Fibroblast of skin of abdomen (primary cell): Measurements from ENCODE around the gene KLHL40.

Experiments used
- DNase-seq: peaks from one replicate; pipeline ENCODE4 v3.0.0-alpha.2; 2013

The KLHL40 gene

GRCh38 chr3:42656680-42657610, 28.4 kb upstream of the KLHL40 start:
- no peak for DNase-seq

GRCh38 chr3:42657675-42658074, 27.7 kb upstream of the KLHL40 start:
- DNase-seq, result no peak

- no peak for DNase-seq
These were observed 27.1 kb upstream of the KLHL40 start for GRCh38 chr3:42658091-42658770.

DNA sequence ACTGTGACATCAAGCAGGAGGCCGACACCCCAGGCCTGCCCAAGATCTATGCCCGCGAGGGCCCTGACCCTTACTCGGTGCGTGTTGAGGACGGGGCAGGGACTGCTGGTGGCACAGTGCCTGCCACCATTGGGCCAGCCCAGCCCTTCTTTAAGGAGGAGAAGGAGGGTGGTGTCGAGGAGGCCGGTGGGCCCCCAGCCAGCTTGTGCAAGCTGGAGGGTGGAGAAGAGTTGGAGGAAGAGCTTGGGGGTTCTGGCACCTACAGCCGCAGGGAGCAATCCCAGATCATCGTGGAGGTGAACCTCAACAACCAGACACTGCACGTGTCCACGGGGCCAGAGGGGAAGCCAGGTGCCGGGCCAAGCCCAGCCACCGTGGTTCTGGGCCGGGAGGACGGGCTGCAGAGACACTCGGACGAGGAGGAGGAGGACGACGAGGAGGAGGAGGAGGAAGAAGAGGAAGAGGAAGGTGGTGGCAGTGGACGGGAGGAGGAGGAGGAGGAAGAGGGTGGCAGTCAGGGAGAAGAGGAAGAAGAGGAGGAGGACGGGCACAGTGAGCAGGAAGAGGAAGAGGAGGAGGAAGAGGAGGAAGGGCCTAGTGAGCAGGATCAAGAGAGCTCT, 26.5 kb upstream of the KLHL40 start:
- DNase-seq, result no peak

GRCh38 chr3:42659451-42660130, 25.7 kb upstream of the KLHL40 start:
- DNase-seq, result no peak

DNA sequence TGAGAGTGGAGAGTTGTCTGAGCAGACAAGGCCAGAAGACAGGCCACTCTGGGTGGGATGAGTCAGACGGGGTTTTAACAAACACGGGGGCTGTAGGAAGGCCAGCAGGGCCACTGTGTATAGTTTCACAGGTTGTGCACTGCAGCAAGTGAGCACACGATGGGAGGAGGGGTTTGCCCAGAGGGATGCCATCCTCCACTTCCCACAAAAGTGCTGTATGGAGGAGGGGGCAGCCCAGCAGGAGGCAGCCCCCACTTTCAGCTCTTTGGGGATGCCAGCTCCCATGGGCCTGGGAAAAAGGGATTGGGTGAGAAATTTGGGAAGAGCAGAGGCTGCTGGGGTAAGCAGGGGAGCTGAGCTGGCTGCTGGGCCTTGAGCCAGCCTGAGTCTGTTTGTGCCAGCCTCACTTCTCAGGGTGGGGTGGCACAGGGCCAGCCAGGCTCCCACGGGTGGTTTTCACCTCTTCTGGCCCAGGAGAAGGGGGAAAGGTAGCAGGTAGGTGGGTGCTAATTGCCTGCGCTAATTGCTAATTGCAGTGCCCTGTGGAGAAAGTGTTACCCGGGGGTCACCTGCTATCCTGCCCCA, 25.1 kb upstream of the KLHL40 start:
- DNase-seq, result no peak

DNA sequence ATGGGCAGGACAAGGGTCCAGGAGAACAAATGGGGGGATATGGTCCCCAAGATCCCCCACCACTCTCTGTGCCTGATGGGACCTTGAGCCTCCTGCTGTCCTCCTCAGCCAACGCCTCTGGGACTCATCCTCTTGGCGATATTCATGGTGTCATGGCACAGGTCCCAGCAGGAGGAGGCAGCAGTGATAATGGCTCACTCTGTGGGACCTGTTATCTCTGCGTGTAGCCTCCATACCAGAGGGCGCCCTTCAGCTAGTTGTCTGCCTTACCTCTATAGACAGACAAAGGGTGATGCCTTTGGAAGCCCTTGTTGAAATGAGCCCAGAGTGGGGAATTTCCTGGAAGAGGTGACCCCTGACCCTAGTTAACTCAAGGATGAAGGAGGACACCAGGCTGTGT, 24.4 kb upstream of the KLHL40 start:
- no peak for DNase-seq

GRCh38 chr3:42661593-42662022, 23.7 kb upstream of the KLHL40 start:
- no peak for DNase-seq

- no peak for DNase-seq
These were observed 23.1 kb upstream of the KLHL40 start for GRCh38 chr3:42662037-42662812.

DNA sequence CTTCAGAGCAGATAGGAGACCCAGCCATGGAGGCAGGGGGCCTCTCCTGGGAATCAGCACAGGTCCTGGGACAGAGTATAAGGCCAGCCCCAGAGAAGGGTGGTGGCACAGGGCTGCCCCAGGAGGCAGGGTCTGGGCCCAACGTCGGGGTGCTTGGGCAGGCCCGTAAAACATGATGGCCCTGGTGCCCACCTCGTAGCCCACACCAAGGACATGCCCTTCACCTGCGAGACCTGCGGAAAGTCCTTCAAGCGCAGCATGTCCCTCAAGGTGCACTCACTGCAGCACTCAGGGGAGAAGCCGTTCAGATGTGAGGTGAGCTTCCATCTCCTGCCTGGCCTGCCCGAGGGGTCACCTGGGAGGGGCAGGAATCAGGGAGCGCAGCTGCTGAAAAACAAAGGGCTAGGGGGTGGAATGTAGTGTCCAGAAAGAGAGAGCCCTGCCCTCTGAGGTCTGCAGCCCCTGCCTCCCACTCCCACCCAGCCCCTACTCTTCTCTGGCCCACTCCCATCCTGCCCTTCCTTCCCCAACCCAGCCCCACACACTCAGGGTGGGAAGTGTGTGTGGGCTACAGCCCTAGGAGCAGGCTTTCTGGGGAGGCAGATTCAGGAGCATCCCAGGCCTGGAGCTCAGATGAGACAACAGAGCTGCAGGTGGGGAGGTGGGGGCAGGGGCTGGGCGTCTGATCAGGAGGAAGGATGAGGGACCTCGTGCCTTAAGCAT, 22.4 kb upstream of the KLHL40 start:
- DNase-seq, result no peak

DNA sequence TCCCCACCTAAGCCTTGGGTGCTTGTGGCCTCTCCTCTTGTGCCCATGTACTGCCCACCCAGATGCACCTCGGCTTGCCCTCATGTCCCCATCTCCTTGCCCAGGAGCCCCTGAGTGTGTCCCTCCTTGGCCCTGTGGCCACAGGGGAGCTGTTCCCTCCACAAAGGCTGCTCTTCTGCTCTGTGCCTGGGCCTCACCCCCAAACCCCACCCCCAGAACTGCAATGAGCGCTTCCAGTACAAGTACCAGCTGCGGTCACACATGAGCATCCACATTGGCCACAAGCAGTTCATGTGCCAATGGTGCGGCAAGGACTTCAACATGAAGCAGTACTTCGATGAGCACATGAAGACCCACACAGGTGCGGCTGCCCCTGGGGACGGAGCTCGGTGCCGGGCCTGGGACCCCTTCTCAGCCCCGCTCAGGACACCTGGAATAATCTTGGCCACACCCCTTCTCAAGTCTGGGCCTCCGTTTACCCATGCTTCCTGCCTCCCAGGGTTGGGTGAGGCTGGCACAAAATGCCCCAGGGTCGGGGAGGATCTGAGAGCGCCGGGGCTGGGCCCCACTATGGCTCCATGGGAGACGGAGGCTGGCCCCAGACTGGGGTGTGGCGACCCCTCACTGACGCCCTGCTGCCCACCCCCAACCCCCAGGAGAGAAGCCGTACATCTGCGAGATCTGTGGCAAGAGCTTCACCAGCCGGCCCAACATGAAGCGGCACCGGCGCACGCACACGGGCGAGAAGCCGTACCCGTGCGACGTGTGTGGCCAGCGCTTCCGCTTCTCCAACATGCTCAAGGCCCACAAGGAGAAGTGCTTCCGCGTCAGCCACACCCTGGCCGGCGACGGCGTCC, 21.5 kb upstream of the KLHL40 start:
- no peak for DNase-seq

- no peak for DNase-seq
These were observed 20.9 kb upstream of the KLHL40 start for GRCh38 chr3:42664438-42664803.

DNA sequence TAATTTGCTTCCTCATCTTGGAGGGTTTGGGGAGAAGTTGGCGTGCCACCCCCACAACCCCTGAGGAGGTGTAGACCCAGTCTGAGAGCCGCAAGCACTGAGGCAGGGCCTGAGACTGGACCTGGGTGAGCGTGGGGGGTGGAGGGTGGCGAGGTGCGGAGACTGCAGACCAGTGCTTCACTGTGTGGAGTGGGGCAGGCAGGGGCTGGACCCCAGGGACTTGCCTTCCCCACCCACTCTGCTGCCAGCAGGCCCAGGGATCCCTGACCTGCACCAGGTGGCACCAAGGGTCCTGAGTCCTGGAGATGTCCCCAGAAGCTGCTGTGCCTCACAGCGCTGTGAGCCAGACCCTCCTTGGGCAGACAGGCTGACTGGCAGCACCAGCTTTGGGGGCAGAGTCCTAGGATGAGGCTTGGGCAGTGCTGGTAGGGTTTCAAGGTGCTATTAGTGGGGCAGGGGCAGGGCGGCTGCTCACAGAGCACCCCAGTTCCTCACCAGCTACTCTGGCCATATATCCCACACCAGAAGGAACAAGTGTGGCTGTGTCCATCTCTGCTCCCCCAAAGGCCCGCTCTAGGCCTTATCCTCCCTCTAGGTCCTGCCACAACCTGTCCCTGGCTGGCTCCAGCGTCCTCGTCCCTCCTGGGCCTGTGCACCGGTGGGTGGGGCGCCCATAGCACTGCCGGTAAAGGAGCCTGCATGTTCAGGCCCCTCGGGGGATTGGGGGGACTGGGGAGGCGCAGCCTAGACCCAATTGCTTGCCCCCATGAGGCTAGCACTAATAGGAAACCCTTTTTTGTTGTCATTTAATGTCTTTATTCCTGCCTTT, 20.1 kb upstream of the KLHL40 start:
- no peak for DNase-seq

GRCh38 chr3:42666022-42666421, 19.3 kb upstream of the KLHL40 start:
- no peak for DNase-seq

DNA sequence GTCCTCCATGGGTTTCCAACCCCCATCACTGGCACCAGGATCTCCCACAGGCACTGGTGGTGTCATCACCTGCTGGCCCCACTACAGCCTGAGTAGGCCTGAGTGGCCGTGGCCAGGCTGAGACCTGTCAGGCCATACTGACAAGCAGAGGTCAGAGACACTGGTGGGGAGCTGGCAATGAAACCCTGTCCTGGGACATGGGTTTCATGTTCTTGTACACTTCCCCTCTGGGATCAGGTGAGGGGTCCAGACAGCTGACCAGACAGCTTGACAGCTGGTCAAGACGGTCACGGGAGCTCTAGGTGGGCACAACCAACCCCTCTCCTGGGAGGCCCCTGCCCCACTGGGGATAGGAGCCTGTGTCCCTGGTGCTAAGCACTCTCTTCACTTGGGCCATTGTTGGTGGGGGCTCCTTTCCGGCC, 18.7 kb upstream of the KLHL40 start:
- DNase-seq, result no peak

- DNase-seq, result no peak
These were observed 18.2 kb upstream of the KLHL40 start for GRCh38 chr3:42667096-42667522.

DNA sequence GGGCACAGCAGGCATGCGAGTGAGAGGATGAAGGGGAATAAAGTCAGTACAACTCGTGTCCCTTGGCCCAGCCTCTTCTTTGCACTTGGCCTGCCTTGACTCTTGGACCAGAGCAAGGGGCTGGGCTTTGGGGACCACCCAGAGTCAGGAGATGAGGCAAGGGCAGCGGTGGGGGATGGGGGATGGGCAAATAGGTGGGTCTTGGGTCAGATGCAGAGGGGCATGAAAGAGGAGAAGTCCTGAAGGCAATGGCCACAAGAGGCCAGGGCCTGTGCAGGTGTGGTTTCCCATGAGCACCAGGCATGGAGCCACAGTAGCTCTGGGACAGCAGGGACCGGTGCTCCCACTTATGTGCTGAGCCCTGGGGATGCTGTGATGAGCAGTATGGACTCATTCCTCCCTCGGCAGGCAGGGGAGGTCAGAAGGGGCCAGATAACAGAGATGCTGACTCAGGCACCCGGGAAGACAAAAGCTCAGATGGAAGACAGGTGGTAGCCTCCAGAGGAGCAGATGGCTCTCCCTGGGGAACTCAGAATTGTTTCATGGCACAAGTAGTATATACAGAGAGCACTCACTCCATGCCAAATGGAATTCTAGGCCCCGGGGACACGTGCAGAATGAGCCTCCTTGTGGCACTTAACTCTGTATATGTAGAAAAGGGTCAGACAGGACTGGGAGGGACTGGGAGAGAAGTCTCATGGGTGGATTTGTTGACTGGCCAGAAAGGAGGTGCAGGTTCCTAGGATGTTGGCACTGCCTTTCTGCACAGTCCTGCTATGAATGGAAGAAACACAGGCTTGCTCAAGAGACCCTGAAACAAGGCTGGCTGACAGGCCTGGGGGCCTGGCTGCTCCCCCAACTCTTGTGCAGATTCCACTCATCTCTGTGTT, 17.6 kb upstream of the KLHL40 start:
- no peak for DNase-seq

GRCh38 chr3:42668413-42668760, 16.9 kb upstream of the KLHL40 start:
- no peak for DNase-seq
